SK-N-MC (cell line): ENCODE data around the gene TP73.

Experiments
- EZH2 ChIP-seq: fragments of 200-600 bp; sonication (generic); IDR thresholded peaks from one replicate; pipeline ENCODE4 v1.6.1; 2017; ENCODE audit warnings: antibody characterized with exemption
- POLR2AphosphoS5 ChIP-seq: IDR thresholded peaks from 2 replicates; pipeline ENCODE4 v1.6.1; 2012; ENCODE audit warnings: mild to moderate bottlenecking, low read depth, low read length, borderline replicate concordance

- TF ChIP-seq POLR2AphosphoS5 (no peak), EZH2 (no peak)
Observed at GRCh38 chr1:3741566-3742438, 89.5 kb downstream of the TP73 start.
